ENCODE measurements around the gene EXTL1.

EXTL1 gene

DNA sequence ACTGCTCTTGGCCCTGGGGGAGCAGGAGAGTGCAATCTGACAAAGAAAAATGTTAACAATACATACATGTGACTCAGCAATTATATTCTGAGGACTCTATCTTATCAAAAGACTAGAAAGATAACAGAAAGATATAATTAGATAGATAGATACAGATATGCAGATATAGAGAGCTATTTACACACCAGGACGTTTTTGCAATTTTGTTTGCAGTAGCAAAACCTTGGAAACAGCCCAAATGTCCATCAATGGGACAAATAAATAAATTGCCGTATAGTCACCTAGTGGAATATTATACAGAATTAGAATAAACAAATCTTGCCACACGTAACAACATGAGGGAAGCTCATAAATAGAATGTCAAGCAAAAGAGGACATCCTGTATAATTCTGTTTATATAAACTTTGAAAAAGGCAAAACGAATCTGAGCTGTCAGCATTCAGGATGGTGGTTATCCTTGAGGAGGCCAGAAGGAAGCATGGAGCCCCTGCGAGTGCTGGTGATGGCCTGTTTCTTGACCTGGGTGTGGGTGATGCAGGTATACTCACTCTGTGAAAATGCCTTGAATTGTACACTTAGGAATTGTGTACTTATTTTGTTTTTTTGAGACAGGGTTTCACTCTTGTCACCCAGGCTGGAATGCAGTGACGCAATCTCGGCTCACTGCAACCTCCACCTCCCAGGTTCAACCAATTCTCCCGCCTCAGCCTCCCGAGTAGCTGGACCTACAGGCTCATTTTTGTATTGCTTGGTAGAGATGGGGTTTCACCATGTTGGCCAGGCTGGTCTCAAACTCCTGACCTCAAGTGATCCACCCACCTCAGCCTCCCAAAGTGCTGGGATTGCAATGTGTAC lies 58.6 kb downstream of the EXTL1 start:
- peaks cover 18% of the 10 kb centered on the region; the same call in 1 of the 2 replicates for H3K27me3 ChIP-seq (ENCODE audit: insufficient read depth, low read length)
- H3K4me1 ChIP-seq (ENCODE audit: insufficient read depth, low read length, severe bottlenecking) = no peaks in the 10 kb centered on the region
- no peak overlapping the region for H3K9ac ChIP-seq (ENCODE audit: low read length)
- no peak overlapping the region for H3K27ac ChIP-seq (ENCODE audit: low read depth, low read length, poor library complexity, severe bottlenecking)
- TF ChIP-seq EZH2 (IDR thresholded peaks at IDR 0.05; ENCODE audit: borderline replicate concordance, low read length) = no peak
- TF ChIP-seq, protein P1, sequence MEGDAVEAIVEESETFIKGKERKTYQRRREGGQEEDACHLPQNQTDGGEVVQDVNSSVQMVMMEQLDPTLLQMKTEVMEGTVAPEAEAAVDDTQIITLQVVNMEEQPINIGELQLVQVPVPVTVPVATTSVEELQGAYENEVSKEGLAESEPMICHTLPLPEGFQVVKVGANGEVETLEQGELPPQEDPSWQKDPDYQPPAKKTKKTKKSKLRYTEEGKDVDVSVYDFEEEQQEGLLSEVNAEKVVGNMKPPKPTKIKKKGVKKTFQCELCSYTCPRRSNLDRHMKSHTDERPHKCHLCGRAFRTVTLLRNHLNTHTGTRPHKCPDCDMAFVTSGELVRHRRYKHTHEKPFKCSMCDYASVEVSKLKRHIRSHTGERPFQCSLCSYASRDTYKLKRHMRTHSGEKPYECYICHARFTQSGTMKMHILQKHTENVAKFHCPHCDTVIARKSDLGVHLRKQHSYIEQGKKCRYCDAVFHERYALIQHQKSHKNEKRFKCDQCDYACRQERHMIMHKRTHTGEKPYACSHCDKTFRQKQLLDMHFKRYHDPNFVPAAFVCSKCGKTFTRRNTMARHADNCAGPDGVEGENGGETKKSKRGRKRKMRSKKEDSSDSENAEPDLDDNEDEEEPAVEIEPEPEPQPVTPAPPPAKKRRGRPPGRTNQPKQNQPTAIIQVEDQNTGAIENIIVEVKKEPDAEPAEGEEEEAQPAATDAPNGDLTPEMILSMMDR (IDR thresholded peaks at IDR 0.05; ENCODE audit: low read length) = no peak
- H3F3A ChIP-seq (ENCODE audit: insufficient read depth, low read length) = no peaks in the 10 kb centered on the region
- no peak overlapping the region for H3K4me3 ChIP-seq (ENCODE audit: low read depth, low read length, poor library complexity, severe bottlenecking)
- H3K36me3 ChIP-seq (ENCODE audit: insufficient read depth, low read length) = no peaks in the 10 kb centered on the region
- no peaks in the 10 kb centered on the region for H4K20me1 ChIP-seq (ENCODE audit: insufficient read depth, low read length)
- H3K9me3 ChIP-seq (ENCODE audit: low read length) = no peaks in the 10 kb centered on the region
- H3K79me2 ChIP-seq (ENCODE audit: insufficient read depth, low read length) = no peaks in the 10 kb centered on the region
- H3K9me2 ChIP-seq (ENCODE audit: low read depth, low read length) = no peaks in the 10 kb centered on the region
- H2AFZ ChIP-seq (ENCODE audit: low read length) = no peak overlapping the region
- no peak overlapping the region for H3K4me2 ChIP-seq (ENCODE audit: low read length)

DNA sequence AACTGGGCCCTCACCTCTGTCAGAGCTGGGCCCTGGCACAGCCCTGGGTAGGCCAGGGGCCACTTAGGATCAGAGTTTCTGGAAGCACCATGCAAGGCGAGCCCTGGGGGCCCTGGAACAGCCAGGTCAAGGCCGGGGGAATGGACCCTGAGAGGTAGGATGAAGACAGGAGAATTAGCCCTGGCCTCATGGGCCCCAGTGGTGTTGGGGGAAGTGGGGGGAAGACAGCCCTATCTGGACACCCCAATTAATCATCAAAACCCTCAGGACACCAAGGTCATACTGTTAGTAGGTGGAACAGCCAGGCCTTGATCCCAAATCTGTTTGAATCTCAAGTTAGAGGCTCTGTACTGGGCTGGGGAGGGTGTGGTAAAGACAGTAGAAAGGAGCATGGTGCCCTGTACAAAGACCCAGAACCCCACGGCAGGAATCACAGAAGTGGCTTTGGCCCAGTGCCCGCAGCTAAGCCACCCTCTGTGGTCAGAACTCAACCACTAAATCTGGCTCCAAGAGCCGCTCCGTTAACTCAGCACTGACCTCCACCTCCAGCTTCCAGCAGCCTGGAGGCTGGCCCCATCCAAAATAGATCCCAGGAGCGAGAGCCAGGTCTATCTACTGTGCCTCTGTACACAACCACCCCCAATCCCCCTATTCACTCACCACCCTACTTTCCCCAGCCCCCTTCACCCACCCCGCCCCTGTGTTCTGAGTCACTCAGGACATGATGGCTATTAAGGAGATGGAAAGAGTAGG lies 59.9 kb downstream of the EXTL1 start:
- Histone ChIP-seq H3K9me3 (ENCODE audit: low read length) (no peaks in the 10 kb centered on the region), H3K9me2 (ENCODE audit: low read depth, low read length) (no peaks in the 10 kb centered on the region), H3K4me3 (ENCODE audit: low read depth, low read length, poor library complexity, severe bottlenecking) (no peak overlapping the region), H3K79me2 (ENCODE audit: insufficient read depth, low read length) (no peaks in the 10 kb centered on the region), H3K36me3 (ENCODE audit: insufficient read depth, low read length) (no peaks in the 10 kb centered on the region), H3K27me3 (ENCODE audit: insufficient read depth, low read length) (0 out of 2 replicates have a peak, but pooled peaks cover 14% of the 10 kb centered on the region), H3F3A (ENCODE audit: insufficient read depth, low read length) (no peaks in the 10 kb centered on the region), H3K4me1 (ENCODE audit: insufficient read depth, low read length, severe bottlenecking) (no peaks in the 10 kb centered on the region), H3K4me2 (ENCODE audit: low read length) (no peak overlapping the region), H4K20me1 (ENCODE audit: insufficient read depth, low read length) (no peaks in the 10 kb centered on the region), H3K27ac (ENCODE audit: low read depth, low read length, poor library complexity, severe bottlenecking) (no peak overlapping the region), H3K9ac (ENCODE audit: low read length) (no peak overlapping the region), H2AFZ (ENCODE audit: low read length) (no peak overlapping the region)
- TF ChIP-seq, protein P1 (IDR thresholded peaks at IDR 0.05; ENCODE audit: low read length) = no peak
- no peak for TF ChIP-seq EZH2 (IDR thresholded peaks at IDR 0.05; ENCODE audit: borderline replicate concordance, low read length)

DNA sequence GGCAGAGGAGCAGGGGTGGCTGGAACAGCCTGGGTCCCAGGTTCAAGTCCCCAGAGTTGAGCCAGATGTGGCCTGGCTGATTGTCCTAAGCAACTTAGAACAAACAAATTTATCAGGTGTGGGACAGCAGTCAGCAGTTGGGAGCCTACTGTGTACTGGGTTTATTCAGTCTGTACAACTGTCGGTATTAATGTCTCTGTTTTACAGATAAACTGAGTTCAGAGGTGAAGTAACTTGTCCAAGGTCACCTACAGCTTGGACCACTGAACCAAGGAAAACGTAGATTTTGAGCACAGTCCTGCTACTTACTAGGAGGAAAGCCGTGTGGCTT lies 60.4 kb downstream of the EXTL1 start:
- no peak overlapping the region for H3K9ac ChIP-seq (ENCODE audit: low read length)
- H3K4me2 ChIP-seq (ENCODE audit: low read length) = no peak overlapping the region
- no peaks in the 10 kb centered on the region for H3F3A ChIP-seq (ENCODE audit: insufficient read depth, low read length)
- H3K4me1 ChIP-seq (ENCODE audit: insufficient read depth, low read length, severe bottlenecking) = no peaks in the 10 kb centered on the region
- 0 out of 2 replicates have a peak, but pooled peaks cover 14% of the 10 kb centered on the region for H3K27me3 ChIP-seq (ENCODE audit: insufficient read depth, low read length)
- H3K9me2 ChIP-seq (ENCODE audit: low read depth, low read length) = no peaks in the 10 kb centered on the region
- no peaks in the 10 kb centered on the region for H3K79me2 ChIP-seq (ENCODE audit: insufficient read depth, low read length)
- H3K9me3 ChIP-seq (ENCODE audit: low read length) = no peaks in the 10 kb centered on the region
- H3K36me3 ChIP-seq (ENCODE audit: insufficient read depth, low read length) = no peaks in the 10 kb centered on the region
- H2AFZ ChIP-seq (ENCODE audit: low read length) = no peak overlapping the region
- no peaks in the 10 kb centered on the region for H4K20me1 ChIP-seq (ENCODE audit: insufficient read depth, low read length)
- no peak overlapping the region for H3K4me3 ChIP-seq (ENCODE audit: low read depth, low read length, poor library complexity, severe bottlenecking)
- H3K27ac ChIP-seq (ENCODE audit: low read depth, low read length, poor library complexity, severe bottlenecking) = no peak overlapping the region
- TF ChIP-seq, protein P1 (IDR thresholded peaks at IDR 0.05; ENCODE audit: low read length) = no peak
- no peak for TF ChIP-seq EZH2 (IDR thresholded peaks at IDR 0.05; ENCODE audit: borderline replicate concordance, low read length)
